Activated CD8-positive, alpha-beta memory T cell treated with anti-CD3 and anti-CD28 coated beads, Interleukin-2, amount 50 U/mL, for 48 hours (primary cell): ENCODE data around the gene TICAM2.
"Not testable (repeated sequence)": the region's sequence is repeated elsewhere in the genome, so short reads cannot be mapped to it uniquely, and the experiment has no call there.

Experiments
- DNase-seq: peaks from one replicate; pipeline ENCODE4 v3.0.0-alpha.2; 2020

TICAM2 gene

GRCh38 chr5:115601701-115602590 is at the start of gene TICAM2:
TSS of gene TICAM2 (minus strand) at chr5:115602479. CDS start at chr5:115581256, 21,223 bp downstream.
- peak; percentile 78 for DNase-seq

DNA sequence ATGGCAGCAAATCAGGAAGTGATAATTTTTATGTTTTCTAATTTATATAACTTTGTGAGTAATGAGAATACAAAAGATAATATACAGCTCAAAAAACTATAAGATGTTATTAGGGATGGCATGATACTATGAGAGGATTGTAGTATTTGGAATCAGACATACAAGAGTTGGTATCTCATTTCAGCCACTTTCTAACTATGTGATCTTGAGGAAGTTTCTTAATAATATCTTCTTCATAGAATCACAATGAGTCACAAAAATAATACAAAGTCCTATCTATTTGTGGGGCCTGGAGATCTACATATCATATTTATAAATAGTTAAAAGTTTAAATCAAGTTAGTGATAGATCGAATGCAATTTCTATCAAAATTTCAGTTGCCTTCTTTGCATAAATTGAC is 47.3 kb upstream of the TICAM2 start:
- no peak for DNase-seq

GRCh38 chr5:115648056-115648455 is 45.8 kb upstream of the TICAM2 start:
- no peak for DNase-seq

DNA sequence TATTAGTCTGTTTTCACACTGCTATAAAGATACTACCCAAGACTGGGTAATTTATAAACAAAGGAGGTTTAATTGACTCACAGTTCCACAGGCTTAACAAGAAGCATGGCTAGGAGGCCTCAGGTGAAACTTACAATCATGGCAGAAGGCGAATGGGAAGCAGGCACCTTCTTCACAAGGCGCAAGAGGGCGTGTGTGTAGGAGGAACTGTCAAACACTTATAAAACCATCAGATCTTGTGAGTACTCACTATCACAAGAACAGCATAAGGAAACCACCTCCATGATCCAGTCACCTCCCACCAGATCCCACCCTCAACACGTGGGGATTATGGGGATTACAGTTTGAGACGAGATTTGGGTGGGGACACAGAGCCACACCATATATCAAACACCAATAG is 43.1 kb upstream of the TICAM2 start:
- not testable (repeated sequence) for DNase-seq

DNA sequence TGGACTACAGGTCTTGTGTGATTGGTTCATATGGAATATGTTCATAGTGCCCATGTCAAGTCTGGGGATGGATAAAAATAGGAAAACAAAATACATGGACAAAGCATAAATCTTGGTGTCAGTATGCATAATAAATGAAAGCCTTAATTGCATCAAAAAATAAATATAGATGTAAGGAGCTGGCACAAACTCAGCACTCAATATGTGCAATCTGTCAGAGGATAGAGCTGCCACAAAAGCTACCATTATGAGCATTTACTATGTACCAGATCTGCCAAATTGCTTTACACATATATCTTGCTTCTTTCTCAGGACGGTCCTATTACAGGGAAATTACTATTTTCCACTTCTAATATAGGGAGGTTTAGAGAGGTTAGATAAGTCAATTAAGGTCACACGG is 41.8 kb upstream of the TICAM2 start:
- DNase-seq, result no peak

DNA sequence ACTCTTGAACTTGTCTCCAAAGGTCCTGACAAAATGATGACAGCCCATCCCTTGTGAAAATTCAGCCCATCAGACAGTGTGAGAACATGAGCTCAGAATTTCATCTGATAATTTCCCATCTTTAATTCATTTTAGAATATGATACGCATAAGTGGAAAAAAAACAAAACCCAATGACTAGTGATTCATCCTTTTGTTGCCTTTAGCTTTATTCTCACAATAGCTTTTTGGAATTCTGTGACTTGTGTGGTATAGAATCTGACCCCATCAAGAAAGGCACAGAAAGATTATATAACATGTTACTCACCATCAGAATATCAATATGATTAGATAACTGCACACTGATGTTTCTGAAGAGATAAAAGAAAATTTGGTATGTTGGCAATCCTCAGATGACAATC is 39.7 kb upstream of the TICAM2 start:
- DNase-seq, result no peak

- no peak for DNase-seq
Observed at GRCh38 chr5:115640274-115640673, 38.0 kb upstream of the TICAM2 start.

DNA sequence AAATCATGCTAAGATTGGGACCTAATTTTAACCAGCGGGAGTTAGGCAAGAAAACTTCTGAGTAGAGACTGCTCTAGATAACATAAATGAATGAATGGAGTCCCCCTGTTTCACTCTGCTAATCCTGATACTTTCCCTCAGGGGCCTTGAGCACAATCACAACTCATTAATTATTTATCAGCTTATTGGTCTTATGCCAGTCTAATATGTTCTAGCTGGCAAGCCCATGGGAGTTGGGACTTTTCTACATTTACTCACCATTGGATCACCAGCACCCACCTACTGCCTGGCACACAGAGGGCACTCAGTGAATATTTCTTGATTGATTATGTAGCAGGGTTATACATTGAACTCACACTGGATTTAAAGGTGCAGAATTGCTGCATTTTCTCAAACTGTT is 37.1 kb upstream of the TICAM2 start:
- DNase-seq, result no peak

DNA sequence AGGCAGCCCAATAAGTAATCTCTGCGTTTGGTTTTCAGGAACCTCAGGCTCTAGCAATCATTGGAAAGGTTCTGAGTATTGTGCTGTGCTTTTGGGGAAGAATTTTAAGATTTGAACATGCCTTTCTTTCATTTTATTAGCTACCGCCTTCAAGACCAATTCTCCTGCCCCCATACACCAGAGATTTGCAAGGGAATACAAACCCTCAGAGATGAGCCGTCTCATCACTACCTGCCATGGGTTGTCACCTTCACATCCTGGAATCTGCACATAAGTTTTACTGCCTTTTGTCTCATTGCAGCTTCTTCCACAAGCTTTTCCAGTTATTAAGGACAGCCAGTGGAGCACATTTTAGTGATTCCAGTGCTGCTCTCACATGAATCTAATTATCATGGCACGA is 35.2 kb upstream of the TICAM2 start:
- DNase-seq, result no peak

DNA sequence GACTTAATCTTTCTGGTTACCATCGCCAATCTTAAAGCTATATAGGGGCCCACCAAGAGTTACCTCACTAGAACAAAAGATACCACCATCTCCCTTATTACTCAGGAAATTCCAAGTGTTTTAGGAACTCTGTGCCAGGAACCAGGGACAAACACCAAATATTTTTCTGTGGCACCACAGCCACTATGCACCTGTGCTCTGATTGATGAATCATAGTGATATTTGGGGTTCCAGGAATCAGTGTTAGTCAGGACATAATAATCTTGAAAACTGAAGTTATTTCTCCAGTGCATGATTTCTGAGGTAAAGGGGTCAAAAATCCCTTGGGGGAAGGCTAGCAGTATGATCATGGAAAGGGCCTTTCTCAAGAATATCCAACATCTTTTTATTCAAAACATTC is 33.7 kb upstream of the TICAM2 start:
- DNase-seq, result no peak

GRCh38 chr5:115634343-115635132 is 32.3 kb upstream of the TICAM2 start:
- DNase-seq, result peak; percentile 88

GRCh38 chr5:115629903-115630302 is 27.6 kb upstream of the TICAM2 start:
- DNase-seq, result no peak

DNA sequence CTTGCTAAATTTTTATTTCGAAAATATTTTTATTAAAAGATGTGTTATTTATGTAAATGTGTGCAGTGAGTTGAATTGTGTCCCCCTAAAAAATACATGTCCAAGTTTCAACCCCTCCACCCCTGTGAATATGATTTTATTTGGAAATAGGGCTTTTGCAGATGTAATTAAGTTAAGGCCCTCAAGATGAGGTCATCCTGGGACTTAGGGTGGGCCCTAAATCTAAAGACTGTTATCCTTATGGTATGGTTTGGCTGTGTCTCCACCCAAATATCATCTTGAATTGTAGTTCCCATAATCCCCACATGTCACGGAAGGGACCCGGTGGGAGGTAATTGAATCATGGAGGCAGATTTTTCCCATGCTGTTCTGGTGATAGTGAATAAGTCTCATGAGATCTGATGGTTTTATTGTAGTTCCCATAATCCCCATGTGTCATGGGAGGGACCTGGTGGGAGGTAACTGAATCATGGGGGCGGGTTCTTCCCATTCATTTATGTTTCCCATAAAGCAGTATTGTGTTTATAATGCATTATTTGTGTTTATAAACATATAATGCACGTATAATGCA is 25.1 kb upstream of the TICAM2 start:
- no peak for DNase-seq

DNA sequence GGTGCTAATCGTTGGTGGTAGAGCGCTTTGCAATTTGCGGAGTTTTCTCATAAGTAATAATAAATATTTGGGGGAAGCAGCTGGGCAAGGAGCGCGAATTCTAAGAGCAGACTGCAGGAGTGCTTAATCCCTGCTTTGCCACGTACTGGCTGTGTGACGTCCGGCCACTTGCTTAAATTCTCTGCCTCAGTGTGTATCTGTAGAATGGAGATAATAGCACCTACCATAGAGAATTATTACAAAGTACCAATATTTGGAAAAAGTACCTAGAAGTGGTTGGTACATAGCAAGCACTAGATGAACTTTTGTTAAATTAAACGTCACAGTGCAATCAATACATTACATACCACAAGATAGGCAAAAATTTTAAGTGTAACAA is 24.2 kb upstream of the TICAM2 start:
- no peak for DNase-seq

- peak; percentile 100 for DNase-seq
Observed at GRCh38 chr5:115625579-115626444, 23.5 kb upstream of the TICAM2 start, which contains the start of gene TMED7. TSS of gene TMED7 (minus strand) at chr5:115626036. CDS start at chr5:115625792, 244 bp downstream.

- DNase-seq, result no peak
Observed at GRCh38 chr5:115624994-115625393, 22.7 kb upstream of the TICAM2 start.

DNA sequence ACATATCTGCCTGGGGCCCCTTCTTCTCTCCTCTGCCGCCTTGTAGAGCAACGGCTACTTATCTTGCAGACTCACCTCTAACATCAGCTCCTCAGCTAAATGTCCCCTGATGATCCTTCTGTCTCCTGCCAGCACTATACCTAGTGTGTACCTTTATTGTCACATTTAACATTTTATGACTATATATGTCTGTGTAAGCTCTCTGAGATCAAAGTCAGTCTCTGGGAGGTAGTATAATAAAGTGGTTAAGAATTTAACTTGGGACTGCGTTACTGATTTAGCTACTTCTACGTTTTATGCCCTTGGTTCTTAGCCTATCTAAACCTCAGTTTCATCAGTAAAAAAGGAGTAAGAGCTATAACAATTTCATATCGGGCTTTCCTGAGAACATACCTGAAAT is 21.4 kb upstream of the TICAM2 start:
- no peak for DNase-seq

GRCh38 chr5:115621365-115621900 is 19.2 kb upstream of the TICAM2 start:
- no peak for DNase-seq

DNA sequence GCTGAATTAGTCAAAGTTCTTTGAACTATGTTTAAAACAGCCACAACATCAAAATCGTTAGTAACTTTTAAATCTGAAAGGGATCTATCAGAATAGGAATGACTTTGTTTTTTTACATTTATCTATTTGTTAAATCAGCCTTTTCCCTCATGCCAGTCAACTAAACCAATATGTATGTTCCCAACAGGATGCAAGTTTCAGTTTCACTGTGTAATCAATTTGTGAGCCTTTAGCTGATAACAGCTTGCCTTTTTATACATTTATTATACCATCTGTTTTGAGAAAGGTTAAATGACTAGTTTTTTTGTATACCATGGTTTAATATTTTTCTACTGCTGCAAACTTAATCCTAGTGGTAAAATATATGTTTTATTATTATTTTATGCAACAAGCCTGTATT is 14.6 kb upstream of the TICAM2 start:
- no peak for DNase-seq

- DNase-seq, result no peak
Observed at GRCh38 chr5:115616472-115616871, 14.2 kb upstream of the TICAM2 start.

DNA sequence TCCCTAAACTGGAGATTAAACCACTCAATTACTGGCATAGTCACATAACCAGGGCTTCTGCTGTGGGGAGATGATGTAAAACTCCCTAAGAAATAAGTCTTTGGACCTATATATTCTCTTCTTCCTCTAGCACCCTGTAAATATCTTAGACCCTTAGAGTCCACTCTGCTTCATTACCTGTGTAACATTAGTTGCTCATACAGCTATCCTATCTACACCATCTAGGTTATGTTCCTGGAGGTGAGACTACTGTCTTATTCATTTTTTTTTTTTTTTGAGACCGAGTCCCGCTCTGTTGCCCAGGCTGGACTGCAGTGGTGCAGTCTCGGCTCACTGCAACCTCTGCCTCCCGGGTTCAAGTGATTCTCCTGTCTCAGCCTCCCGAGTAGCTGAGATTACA is 9.6 kb upstream of the TICAM2 start:
- DNase-seq, result no peak

DNA sequence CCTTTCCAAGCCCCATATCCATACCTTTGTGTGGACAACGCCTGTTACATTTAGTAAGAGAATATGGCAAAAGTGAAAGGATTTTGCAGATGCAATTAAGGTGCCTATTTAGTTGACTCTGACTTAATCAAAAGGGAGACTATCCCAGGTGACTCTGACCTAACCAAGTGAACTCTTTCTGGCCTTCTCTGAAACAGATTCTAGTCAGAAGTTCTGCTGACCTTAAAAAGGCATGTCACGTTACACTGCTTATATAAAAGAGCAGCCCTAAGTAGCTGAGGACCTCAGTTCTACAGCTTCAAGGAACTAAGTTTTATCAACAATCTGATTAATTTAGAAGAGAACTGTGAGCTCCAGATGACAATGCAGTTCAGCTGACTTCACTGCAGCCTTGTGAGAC is 5.7 kb upstream of the TICAM2 start:
- no peak for DNase-seq
